Trophoblast cell (in vitro differentiated cells and primary cell): ENCODE data around the gene MKNK1.

Source experiments
- DNase-seq, 2 donors: peaks; one replicate each; pipeline ENCODE4 v3.0.0-alpha.2; 2016
- H2AFZ ChIP-seq: 2 replicates; pipeline ENCODE4 v1.6.1; 2013; ENCODE audit warnings: low read length, moderate library complexity, mild to moderate bottlenecking; ENCODE audit not compliant: insufficient read depth, poor library complexity
- H2AK5ac ChIP-seq: 2 replicates; pipeline ENCODE4 v1.6.1; 2013; ENCODE audit warnings: mild to moderate bottlenecking, low read length
- H2BK120ac ChIP-seq: 2 replicates; pipeline ENCODE4 v1.6.1; 2013; ENCODE audit warnings: low read length, mild to moderate bottlenecking, moderate library complexity; ENCODE audit not compliant: insufficient read depth, poor library complexity
- H2BK12ac ChIP-seq: 2 replicates; pipeline ENCODE4 v1.6.1; 2013; ENCODE audit warnings: mild to moderate bottlenecking, low read length, moderate library complexity
- H2BK5ac ChIP-seq: 2 replicates; pipeline ENCODE4 v1.6.1; 2013; ENCODE audit warnings: low read length, low read depth, moderate library complexity, mild to moderate bottlenecking; ENCODE audit not compliant: poor library complexity
- H3K14ac ChIP-seq: 2 replicates; pipeline ENCODE4 v1.6.1; 2013; ENCODE audit warnings: mild to moderate bottlenecking, low read length
- H3K18ac ChIP-seq: 2 replicates; pipeline ENCODE4 v1.6.1; 2013; ENCODE audit warnings: mild to moderate bottlenecking, low read length
- H3K23ac ChIP-seq: 2 replicates; pipeline ENCODE4 v1.6.1; 2013; ENCODE audit warnings: low read length
- H3K27ac ChIP-seq: 2 replicates; pipeline ENCODE4 v1.5.1; 2013; ENCODE audit warnings: low read depth, mild to moderate bottlenecking, inconsistent platforms, low read length, moderate library complexity
- H3K27me3 ChIP-seq: 2 replicates; pipeline ENCODE4 v1.6.1; 2013; ENCODE audit warnings: inconsistent platforms, mild to moderate bottlenecking, low read length, moderate library complexity; ENCODE audit not compliant: insufficient read depth
- H3K36me3 ChIP-seq, 2 experiments: 1 replicate in 1 of 2; 2 replicates in 1 of 2; pipeline ENCODE4 v1.6.1; 2013; ENCODE audit warnings: low read length in 2 of 2, mild to moderate bottlenecking in 2 of 2, moderate library complexity in 1 of 2; ENCODE audit not compliant: insufficient read depth in 2 of 2, control insufficient read depth in 1 of 2
- H3K4ac ChIP-seq: 2 replicates; pipeline ENCODE4 v1.6.1; 2013; ENCODE audit warnings: low read depth, mild to moderate bottlenecking, low read length, moderate library complexity
- H3K4me1 ChIP-seq, 2 experiments: 1 replicate in 1 of 2; 2 replicates in 1 of 2; pipeline ENCODE4 v1.6.1; 2013; ENCODE audit warnings: low read length in 2 of 2, mild to moderate bottlenecking in 2 of 2, moderate library complexity in 1 of 2; ENCODE audit not compliant: insufficient read depth in 2 of 2, control insufficient read depth in 1 of 2
- H3K4me2 ChIP-seq: 2 replicates; pipeline ENCODE4 v1.6.1; 2013; ENCODE audit warnings: inconsistent platforms, mild to moderate bottlenecking, low read length, moderate library complexity
- H3K4me3 ChIP-seq: 2 replicates; pipeline ENCODE4 v1.5.1; 2013; ENCODE audit warnings: mild to moderate bottlenecking, low read depth, low read length, inconsistent platforms
- H3K79me1 ChIP-seq: one replicate; pipeline ENCODE4 v1.6.1; 2013; ENCODE audit warnings: low read length
- H3K79me2 ChIP-seq: 2 replicates; pipeline ENCODE4 v1.6.1; 2013; ENCODE audit warnings: low read length, mild to moderate bottlenecking; ENCODE audit not compliant: control insufficient read depth, insufficient read depth, poor library complexity
- H3K9ac ChIP-seq: 2 replicates; pipeline ENCODE4 v1.6.1; 2013; ENCODE audit warnings: mild to moderate bottlenecking, low read length
- H3K9me3 ChIP-seq: 2 replicates; pipeline ENCODE4 v1.6.1; 2013; ENCODE audit warnings: low read depth, mild to moderate bottlenecking, control low read depth, inconsistent platforms, low read length; ENCODE audit not compliant: insufficient read depth
- H4K12ac ChIP-seq: 2 replicates; pipeline ENCODE4 v1.6.1; 2013; ENCODE audit warnings: low read depth, mild to moderate bottlenecking, low read length, moderate library complexity
- H4K8ac ChIP-seq: 2 replicates; pipeline ENCODE4 v1.6.1; 2013; ENCODE audit warnings: low read depth, mild to moderate bottlenecking, low read length, moderate library complexity
- H4K91ac ChIP-seq: one replicate; pipeline ENCODE4 v1.6.1; 2013; ENCODE audit warnings: low read depth, mild to moderate bottlenecking, low read length, moderate library complexity
- WGBS: extraction: QIAGEN DNeasy Blood & Tissue Kit; methylation state at CpG from one replicate; pipeline ENCODE4 v1.1.7; 2013; ENCODE audit warnings: missing lambda C conversion rate; ENCODE audit not compliant: insufficient read length, insufficient coverage; ENCODE audit errors: extremely low coverage; 5-methylcytosine and 5-hydroxymethylcytosine counted together

Gene MKNK1

DNA sequence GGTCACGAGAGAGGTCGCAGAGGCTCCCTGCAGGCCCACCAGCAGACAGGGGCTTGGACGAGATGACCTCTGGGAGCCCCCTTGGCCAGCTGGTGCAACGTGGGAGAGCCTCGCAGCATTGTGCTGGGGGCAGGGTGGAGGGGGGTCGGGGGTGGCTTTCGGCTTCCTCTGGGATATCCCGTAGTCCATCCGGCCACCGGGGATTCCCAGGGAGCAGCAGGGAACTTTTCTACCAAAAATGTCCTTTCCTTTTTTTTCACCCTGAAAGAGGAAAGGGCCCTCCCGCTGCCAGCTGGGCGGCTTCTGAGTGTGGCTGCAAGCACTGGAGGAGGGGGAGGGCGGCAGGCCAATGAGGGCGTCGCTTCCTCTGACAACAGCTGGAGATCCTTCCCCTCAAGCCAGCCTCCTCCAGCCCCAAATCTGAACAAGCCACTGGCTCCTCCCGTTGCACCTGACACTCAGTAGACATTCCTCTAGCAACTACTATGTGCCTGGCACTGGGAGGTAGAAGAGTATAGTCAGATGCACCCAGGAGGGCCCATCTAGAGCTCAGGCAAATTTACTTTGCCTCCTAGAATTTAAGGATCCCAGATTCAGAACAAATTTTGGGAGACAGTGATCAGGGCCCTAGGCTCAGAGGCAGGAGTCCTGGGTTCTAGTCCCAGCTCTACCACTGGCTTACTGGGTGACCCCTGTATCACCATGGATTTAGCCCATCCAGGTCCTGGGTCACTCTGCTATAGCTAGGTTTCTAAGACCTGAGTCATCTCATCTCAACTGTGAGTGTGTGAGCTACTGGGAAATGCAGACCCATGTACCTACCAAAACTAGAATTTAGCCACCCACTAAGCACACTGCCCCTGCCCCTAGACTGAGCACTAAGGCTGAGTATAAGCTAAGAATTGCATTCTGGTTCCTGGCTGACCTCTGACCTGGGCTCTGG, 9.9 kb upstream of the MKNK1 start:
- no CpG with 5 or more reads among the region's 16 CpGs for WGBS
- no peak overlapping the region for H3K27ac ChIP-seq
- H3K9me3 ChIP-seq = peaks cover 2% of the 10 kb centered on the region
- H3K14ac ChIP-seq = no peak overlapping the region
- peaks cover 0 to 6% of the 10 kb centered on the region in 2 experiments for H3K36me3 ChIP-seq
- H4K12ac ChIP-seq = no peak overlapping the region
- H3K4me1 ChIP-seq = peaks cover 10 to 19% of the 10 kb centered on the region in 2 experiments
- no peak overlapping the region for H4K91ac ChIP-seq
- H3K9ac ChIP-seq = no peak overlapping the region
- H2AK5ac ChIP-seq = no peak overlapping the region
- no peak overlapping the region for H3K4me2 ChIP-seq
- H3K4me3 ChIP-seq = no peak overlapping the region
- H3K27me3 ChIP-seq = no peaks in the 10 kb centered on the region
- H2BK12ac ChIP-seq = no peak overlapping the region
- no peak for DNase-seq
- no peak overlapping the region for H3K4ac ChIP-seq
- no peak overlapping the region for H3K23ac ChIP-seq
- no peak overlapping the region for H2AFZ ChIP-seq
- H3K79me2 ChIP-seq = peaks cover 2% of the 10 kb centered on the region
- no peak overlapping the region for H2BK5ac ChIP-seq
- no peak overlapping the region for H4K8ac ChIP-seq
- no peak overlapping the region for H2BK120ac ChIP-seq
- peaks cover 8% of the 10 kb centered on the region for H3K79me1 ChIP-seq
- H3K18ac ChIP-seq = no peak overlapping the region

DNA sequence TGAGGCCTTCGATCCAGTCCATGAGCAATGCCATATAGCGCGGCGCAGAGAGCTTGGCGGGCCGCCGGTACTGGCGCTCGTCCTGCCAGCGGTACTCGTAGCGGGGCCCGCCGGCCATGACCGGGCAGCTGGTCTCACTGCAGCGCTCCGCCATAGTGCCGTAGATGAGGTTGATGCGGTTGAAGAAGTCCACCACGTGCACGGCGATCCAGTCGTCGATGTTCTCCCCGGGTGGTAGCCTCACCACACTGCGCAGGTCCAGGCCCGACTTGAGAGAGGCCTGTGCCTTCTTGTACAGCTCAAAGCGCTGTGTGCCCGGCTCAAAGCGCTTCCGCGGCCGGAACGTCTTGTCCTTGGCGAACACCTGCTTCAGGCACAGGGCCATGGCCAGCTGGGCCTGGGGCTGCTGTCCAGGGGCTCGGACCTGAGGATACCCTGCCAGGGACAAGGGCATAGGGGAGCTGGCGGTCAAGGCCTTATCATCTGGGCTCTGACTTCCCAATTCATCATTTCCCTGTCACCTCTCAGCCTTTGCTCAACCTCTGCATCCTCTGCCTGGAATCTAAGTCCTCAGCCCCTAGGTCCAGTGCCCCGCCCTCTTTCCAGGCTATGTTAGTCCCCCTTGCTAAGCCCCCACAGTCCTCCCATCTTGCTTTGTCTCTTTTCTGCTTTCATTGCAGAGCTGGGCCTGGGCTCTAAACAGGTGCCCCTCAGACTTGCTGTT, 9.0 kb upstream of the MKNK1 start:
- Histone ChIP-seq H3K23ac (no peak overlapping the region), H2BK5ac (no peak overlapping the region), H4K12ac (no peak overlapping the region), H3K79me2 (peaks cover 2% of the 10 kb centered on the region), H3K79me1 (peaks cover 8% of the 10 kb centered on the region), H3K36me3 (peaks cover 2 to 10% of the 10 kb centered on the region in 2 experiments), H3K4me2 (no peak overlapping the region), H3K4me1 (peaks cover 10 to 19% of the 10 kb centered on the region in 2 experiments), H4K8ac (no peak overlapping the region), H3K27me3 (no peaks in the 10 kb centered on the region), H4K91ac (no peak overlapping the region), H3K4me3 (peak overlapping the region; percentile 21), H2BK12ac (no peak overlapping the region), H3K4ac (no peak overlapping the region), H3K9me3 (peaks cover 2% of the 10 kb centered on the region), H3K14ac (no peak overlapping the region), H3K18ac (no peak overlapping the region), H3K27ac (no peak overlapping the region), H2BK120ac (no peak overlapping the region), H2AFZ (no peak overlapping the region), H3K9ac (no peak overlapping the region), H2AK5ac (no peak overlapping the region)
- no CpG with 5 or more reads among the region's 38 CpGs for WGBS
- no peak for DNase-seq

DNA sequence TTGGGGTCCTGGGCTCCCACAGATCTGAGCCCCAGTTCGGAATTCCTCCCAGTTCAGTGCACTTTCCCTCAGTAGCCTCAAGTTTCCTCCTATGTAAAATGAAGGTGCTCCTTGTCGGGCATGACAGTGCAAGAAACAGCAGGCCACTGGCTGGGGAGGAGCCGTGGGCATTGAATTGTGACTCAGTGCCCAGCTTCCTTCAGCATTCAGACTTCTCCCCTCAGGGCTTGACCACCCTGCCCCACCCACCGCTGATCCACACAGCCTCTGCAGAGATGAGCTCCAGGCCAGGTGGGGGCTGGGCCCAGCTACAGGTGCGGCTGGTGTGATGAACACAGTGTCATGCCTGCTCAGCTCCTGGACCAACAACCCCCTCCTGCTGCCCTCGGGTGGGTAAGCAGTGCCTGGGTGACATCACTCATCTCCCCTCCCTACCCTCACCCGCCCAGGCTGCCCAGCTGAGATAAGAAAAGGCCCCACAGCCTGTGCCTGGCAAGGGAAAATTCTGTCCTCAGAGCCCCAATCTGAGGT, 7.7 kb upstream of the MKNK1 start:
- Histone ChIP-seq H3K4me2 (no peak overlapping the region), H3K27ac (no peak overlapping the region), H2BK12ac (no peak overlapping the region), H3K14ac (no peak overlapping the region), H3K79me2 (peaks cover 2% of the 10 kb centered on the region), H2BK5ac (no peak overlapping the region), H2AFZ (no peak overlapping the region), H3K4me1 (peaks cover 10 to 14% of the 10 kb centered on the region in 2 experiments), H2BK120ac (no peak overlapping the region), H2AK5ac (no peak overlapping the region), H3K4ac (no peak overlapping the region), H3K18ac (no peak overlapping the region), H3K9ac (no peak overlapping the region), H3K27me3 (no peaks in the 10 kb centered on the region), H3K4me3 (no peak overlapping the region), H4K91ac (peak overlapping the region; percentile 7), H3K36me3 (peaks cover 2 to 10% of the 10 kb centered on the region in 2 experiments), H3K23ac (no peak overlapping the region), H3K79me1 (peaks cover 4% of the 10 kb centered on the region), H4K12ac (no peak overlapping the region), H4K8ac (no peak overlapping the region), H3K9me3 (peaks cover 2% of the 10 kb centered on the region)
- DNase-seq = peak; percentile 61 to 67
- WGBS = no CpG with 5 or more reads among the region's 7 CpGs

DNA sequence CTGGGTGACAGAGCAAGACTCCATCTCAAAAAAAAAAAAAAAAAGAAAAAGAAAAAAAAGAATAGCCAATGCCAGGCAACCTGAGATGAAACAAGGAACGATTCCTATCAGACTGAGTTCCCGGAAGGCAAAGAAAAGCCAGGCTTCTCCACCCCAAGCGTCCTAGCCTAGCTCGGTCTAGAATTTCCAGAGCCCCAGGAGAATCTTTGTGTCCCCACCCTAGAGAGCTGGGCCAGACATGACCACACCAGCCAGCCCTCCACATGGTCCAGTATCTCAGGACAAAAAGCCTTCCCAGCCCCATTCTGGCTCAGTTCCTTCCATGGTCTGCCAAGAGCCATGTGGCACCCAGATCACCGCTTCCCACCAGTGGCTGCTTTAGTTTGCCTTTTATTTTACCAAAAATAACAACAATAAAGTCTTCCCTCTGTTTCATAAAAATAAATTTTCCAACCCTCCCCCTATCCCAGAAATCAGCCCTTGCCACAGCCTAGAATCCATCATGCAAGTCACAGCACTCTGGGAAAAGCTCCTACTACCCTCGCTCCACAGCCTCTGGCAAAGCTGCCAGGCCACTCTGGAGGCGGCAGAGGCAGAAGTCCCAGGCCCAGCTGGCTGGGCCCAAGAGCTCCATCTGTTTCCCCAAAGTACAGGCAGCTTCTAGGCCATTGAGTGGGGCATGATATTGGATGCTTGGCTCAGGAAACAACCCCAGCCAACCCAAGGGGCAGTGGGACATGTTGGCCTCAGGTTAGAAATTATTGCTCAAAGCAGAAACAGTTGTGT, 3.5 kb upstream of the MKNK1 start:
- peaks cover 2 to 10% of the 10 kb centered on the region in 2 experiments for H3K36me3 ChIP-seq
- DNase-seq = no peak
- no peak overlapping the region for H3K23ac ChIP-seq
- no peak overlapping the region for H3K27ac ChIP-seq
- H3K9ac ChIP-seq = no peak overlapping the region
- WGBS = no CpG with 5 or more reads among the region's 7 CpGs
- H3K4ac ChIP-seq = no peak overlapping the region
- no peak overlapping the region for H2BK120ac ChIP-seq
- no peak overlapping the region for H3K14ac ChIP-seq
- H2AFZ ChIP-seq = no peak overlapping the region
- no peak overlapping the region for H4K12ac ChIP-seq
- H4K91ac ChIP-seq = no peak overlapping the region
- no peak overlapping the region for H4K8ac ChIP-seq
- H3K4me3 ChIP-seq = no peak overlapping the region
- H2AK5ac ChIP-seq = no peak overlapping the region
- no peak overlapping the region for H3K4me2 ChIP-seq
- H2BK5ac ChIP-seq = no peak overlapping the region
- no peak overlapping the region for H3K18ac ChIP-seq
- peaks cover 3% of the 10 kb centered on the region for H3K79me1 ChIP-seq
- H3K27me3 ChIP-seq = no peaks in the 10 kb centered on the region
- peaks cover 8 to 18% of the 10 kb centered on the region in 2 experiments for H3K4me1 ChIP-seq
- peaks cover 4% of the 10 kb centered on the region for H3K9me3 ChIP-seq
- H2BK12ac ChIP-seq = no peak overlapping the region
- H3K79me2 ChIP-seq = peaks cover 3% of the 10 kb centered on the region
